HEK293T (cell line): ENCODE results near the gene RRBP1.

Experiments used
- ELF4 ChIP-seq: fragments of 450-650 bp; IDR thresholded peaks from 2 replicates; pipeline ENCODE4 v1.6.1; 2017; ENCODE audit warnings: antibody characterized with exemption
- FOXA1 ChIP-seq: fragments of 450-650 bp; IDR thresholded peaks from 2 replicates; pipeline ENCODE4 v1.6.1; 2016; ENCODE audit warnings: mild to moderate bottlenecking
- FOXK2 ChIP-seq: fragments of 450-650 bp; IDR thresholded peaks from 2 replicates; pipeline ENCODE4 v1.6.1; 2016; ENCODE audit warnings: mild to moderate bottlenecking
- L3MBTL2 ChIP-seq: fragments of 450-650 bp; conservative IDR thresholded peaks from 2 replicates; pipeline ENCODE4 v1.6.1; 2016; ENCODE audit warnings: mild to moderate bottlenecking
- SP1 ChIP-seq: fragments of 450-650 bp; IDR thresholded peaks from 2 replicates; pipeline ENCODE4 v1.6.1; 2017

- TF ChIP-seq ELF4 = no peak
- TF ChIP-seq L3MBTL2 = no peak
- TF ChIP-seq FOXK2 = no peak
- TF ChIP-seq SP1 = no peak
- TF ChIP-seq FOXA1 = no peak
Measured at GRCh38 chr20:17728074-17728473, 46.0 kb upstream of the RRBP1 start.
